GM12864 (cell line): ENCODE results near the gene SNX32.

Experiments used
- DNase-seq: peaks from one replicate; pipeline ENCODE4 v3.0.0-alpha.2; 2011; ENCODE audit warnings: low read depth
- H3K4me3 ChIP-seq: 2 replicates; pipeline ENCODE4 v1.5.1; 2011; ENCODE audit warnings: mild to moderate bottlenecking, low read depth, low read length, control low read depth
- TF ChIP-seq, protein P1 (sequence below): IDR thresholded peaks from 2 replicates; pipeline ENCODE4 v1.5.1; 2011; ENCODE audit warnings: low read depth, mild to moderate bottlenecking, moderate library complexity, low read length, control low read depth, inconsistent platforms; ENCODE audit errors: missing control alignments

SNX32 gene

GRCh38 chr11:65867284-65868071 lies 33.7 kb downstream of the SNX32 start:
- DNase-seq = no peak
- TF ChIP-seq, protein P1, sequence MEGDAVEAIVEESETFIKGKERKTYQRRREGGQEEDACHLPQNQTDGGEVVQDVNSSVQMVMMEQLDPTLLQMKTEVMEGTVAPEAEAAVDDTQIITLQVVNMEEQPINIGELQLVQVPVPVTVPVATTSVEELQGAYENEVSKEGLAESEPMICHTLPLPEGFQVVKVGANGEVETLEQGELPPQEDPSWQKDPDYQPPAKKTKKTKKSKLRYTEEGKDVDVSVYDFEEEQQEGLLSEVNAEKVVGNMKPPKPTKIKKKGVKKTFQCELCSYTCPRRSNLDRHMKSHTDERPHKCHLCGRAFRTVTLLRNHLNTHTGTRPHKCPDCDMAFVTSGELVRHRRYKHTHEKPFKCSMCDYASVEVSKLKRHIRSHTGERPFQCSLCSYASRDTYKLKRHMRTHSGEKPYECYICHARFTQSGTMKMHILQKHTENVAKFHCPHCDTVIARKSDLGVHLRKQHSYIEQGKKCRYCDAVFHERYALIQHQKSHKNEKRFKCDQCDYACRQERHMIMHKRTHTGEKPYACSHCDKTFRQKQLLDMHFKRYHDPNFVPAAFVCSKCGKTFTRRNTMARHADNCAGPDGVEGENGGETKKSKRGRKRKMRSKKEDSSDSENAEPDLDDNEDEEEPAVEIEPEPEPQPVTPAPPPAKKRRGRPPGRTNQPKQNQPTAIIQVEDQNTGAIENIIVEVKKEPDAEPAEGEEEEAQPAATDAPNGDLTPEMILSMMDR = no peak
- H3K4me3 ChIP-seq = no peak overlapping the region

DNA sequence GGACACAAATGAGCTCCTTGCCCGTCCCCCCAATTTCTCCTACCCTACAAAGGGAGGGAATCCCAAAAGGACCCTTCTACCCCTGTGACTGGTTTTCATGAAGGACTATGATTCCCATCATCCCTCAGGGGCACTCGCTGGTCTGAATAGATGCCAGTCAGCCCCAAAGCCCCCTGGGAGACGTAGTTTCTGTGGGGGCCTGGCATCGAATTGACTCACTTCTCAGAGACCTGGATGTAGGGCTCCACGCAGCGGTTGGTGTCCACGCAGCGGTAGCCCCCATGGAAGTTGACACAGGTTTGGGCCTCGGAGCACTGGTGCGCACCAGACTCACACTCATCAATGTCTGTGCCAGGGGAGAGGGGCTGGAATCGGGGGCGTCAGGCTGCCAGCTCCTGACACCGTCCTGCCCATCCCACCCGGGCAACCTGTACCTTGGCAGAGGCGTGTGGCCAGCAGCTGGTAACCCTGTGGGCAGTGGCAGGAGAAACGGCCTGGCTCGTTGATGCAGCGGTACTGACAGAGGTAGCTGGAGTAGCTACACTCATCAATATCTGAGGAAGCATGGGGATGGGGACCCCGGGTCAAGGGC lies 34.4 kb downstream of the SNX32 start:
- H3K4me3 ChIP-seq = no peak overlapping the region
- TF ChIP-seq, protein P1 = no peak
- no peak for DNase-seq

- no peak overlapping the region for H3K4me3 ChIP-seq
- DNase-seq = no peak
These were observed 35.1 kb downstream of the SNX32 start for GRCh38 chr11:65868907-65869306.

DNA sequence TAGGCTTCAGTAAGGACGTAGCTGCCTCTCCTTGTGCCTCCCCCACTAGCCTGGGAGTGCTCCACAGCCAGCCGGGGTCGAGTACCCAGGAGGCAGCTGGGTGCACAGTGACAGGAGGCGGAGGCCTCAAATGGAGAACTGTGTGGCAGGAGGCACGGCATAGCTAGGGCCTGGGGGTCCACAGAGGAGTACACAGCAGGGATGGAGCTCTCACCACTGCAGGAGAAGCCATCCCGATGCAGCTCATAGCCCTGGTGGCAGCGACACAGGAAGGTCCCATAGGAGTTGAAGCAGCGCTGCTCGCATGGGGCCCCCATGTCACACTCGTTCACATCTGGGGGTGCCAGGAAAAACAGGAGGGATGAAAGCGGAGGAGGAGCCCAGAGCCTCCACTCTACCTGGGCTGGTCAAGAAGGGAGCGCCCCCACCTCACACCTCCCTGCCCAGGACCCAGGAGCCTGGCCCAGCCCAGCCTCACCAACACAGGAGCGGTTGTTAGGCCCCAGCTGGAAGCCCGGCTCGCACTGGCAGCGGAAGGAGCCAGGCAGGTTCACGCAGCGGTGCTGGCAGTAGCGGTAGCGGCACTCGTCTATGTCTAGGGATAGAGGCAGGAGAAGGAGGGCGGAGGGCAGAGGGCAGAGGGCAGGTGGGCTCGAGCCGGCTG lies 36.0 kb downstream of the SNX32 start:
- TF ChIP-seq, protein P1 = no peak
- H3K4me3 ChIP-seq = no peak overlapping the region
- no peak for DNase-seq

More at GRCh38 chr11:65868907-65869306, 35.1 kb downstream of the SNX32 start:
- TF ChIP-seq, protein P1 = no peak

GRCh38 chr11:65870307-65870658 lies 36.5 kb downstream of the SNX32 start:
- no peak overlapping the region for H3K4me3 ChIP-seq
- TF ChIP-seq, protein P1 = no peak
- no peak for DNase-seq

DNA sequence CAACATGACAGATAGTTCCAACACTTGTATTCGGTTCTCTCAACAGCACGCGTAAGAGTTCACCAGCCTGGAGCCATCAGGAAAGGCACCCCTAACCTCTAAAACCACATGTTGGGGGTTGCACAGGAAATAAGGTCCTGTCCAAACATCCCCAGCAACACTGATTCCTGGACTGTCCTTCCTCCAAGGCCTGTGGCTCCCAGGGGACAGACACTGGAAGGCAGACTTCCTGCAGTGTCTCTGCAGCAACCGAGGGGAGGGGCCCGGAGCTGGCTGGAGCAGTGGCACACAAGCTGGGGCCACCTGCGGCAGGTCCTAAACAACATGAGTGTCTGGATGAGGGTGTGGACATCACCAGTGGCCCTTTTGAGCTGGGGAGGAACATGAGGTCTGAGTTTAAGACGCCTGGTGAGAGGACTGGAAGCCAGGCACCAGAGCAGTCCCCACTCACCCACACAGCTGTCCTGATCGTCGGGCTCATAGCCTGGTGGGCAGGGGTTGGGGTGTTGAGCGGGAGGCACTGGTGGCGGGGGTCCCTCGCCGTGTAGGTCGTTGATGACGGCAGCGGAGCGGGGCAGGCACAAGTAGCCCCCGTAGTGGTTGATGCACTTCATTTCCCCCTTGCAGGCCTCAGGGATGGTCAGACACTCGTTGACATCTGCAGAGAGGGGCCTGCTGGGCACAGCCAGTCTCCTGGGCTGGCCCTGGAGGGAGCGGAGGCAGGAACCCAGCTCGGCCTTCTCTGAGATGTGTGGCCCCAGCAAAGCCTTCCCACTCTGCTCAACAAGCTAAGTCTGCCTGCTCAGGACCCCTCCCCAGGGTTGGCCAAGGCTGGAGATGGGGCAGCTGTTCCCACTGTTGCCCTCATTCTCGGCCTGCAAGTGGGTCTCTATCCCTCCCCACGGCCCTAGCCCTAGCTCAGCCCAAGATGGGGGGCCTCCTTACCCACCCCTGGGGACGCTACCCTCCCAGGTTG lies 37.2 kb downstream of the SNX32 start:
- DNase-seq = no peak
- TF ChIP-seq, protein P1 = no peak
- no peak overlapping the region for H3K4me3 ChIP-seq
